K562 (cell line): ENCODE data around the gene GDF9. TPM values are rescaled to one million over a fixed set of nuclear protein-coding genes. Genes with fewer than 3 reads are reported as not detected.

ENCODE experiments used
- DPF2 ChIP-seq: fragments of 450-650 bp; IDR thresholded peaks from 2 replicates; pipeline ENCODE4 v1.6.1; 2016
- EP300 ChIP-seq: IDR thresholded peaks from 2 replicates; pipeline ENCODE4 v1.6.1; 2012; ENCODE audit warnings: low read length, improper control_type of control experiment
- FOXK2 ChIP-seq, 2 experiments: fragments of 450-650 bp; IDR thresholded peaks in 1 of 2; conservative IDR thresholded peaks in 1 of 2; 2 replicates each; pipeline ENCODE4 v1.6.1; 2016; ENCODE audit warnings: low read depth in 2 of 2, mild to moderate bottlenecking in 1 of 2
- TFE3 ChIP-seq: fragments of 450-650 bp; formaldehyde crosslinking; IDR thresholded peaks from 2 replicates; pipeline ENCODE4 v1.4.0; 2020; ENCODE audit warnings: mild to moderate bottlenecking, mixed read lengths
- ZNF408 ChIP-seq: fragments of 250-450 bp; sonication (Bioruptor Pico); IDR thresholded peaks from 2 replicates; pipeline ENCODE4 v1.4.0; 2020; ENCODE audit warnings: low read depth, mild to moderate bottlenecking, moderate library complexity
- ZNF444 ChIP-seq: fragments of 250-450 bp; sonication (Bioruptor Pico); IDR thresholded peaks from 2 replicates; pipeline ENCODE4 v1.4.0; 2020; ENCODE audit warnings: mild to moderate bottlenecking, moderate library complexity
- polyA plus RNA-seq, 8 experiments: library from polyadenylated mRNA; depleted of rRNA in 4 of 8; stranded (reverse) in 5 of 8; unstranded in 3 of 8; fragments of >200 nt; fragmentation: Nextera tagmentation in 2 of 8; fragmentation: Illumina TruSeq in 1 of 8; extraction: Ambion mirVana in 2 of 8; extraction: Trizol in 1 of 8; gene quantifications; 2 replicates each; pipeline versions ENCODE4 v1.2.1 to v1.2.3, GENCODE V29; 2011 to 2014; ENCODE audit warnings: inconsistent platforms in 1 of 8, missing spikeins in 1 of 8
- total RNA-seq, 7 experiments: library from RNA; depleted of rRNA in 6 of 7; stranded (reverse); fragments of >200 nt in 6 of 7; fragmentation: Illumina TruSeq in 2 of 7; extraction: Trizol in 2 of 7; gene quantifications; 2 replicates each; pipeline versions ENCODE4 v1.2.1 to v1.2.3, GENCODE V29; 2011 to 2021; ENCODE audit warnings: low replicate concordance in 1 of 7
- TF ChIP-seq, protein P1 (sequence below): sonication (generic); formaldehyde crosslinking; IDR thresholded peaks from 2 replicates; pipeline ENCODE4 v1.8.1; 2023; ENCODE audit warnings: mild to moderate bottlenecking, missing genetic modification reagents
- TF ChIP-seq, protein P2 (sequence below), 2 experiments: fragments of 450-650 bp in 1 of 2; IDR thresholded peaks; 2 replicates each; pipeline ENCODE4 v1.6.1; 2011 to 2017; ENCODE audit warnings: low read depth in 2 of 2, antibody characterized with exemption in 1 of 2, borderline replicate concordance in 1 of 2, low read length in 1 of 2, mild to moderate bottlenecking in 1 of 2, mixed read lengths in 1 of 2; ENCODE audit not compliant: control insufficient read depth in 1 of 2
- TF ChIP-seq, protein P3 (sequence below): fragments of 250-450 bp; sonication (Bioruptor Pico); IDR thresholded peaks from 2 replicates; pipeline ENCODE4 v1.5.0; 2020; ENCODE audit warnings: mild to moderate bottlenecking, borderline replicate concordance
- TF ChIP-seq, protein P4 (sequence below): fragments of 450-650 bp; IDR thresholded peaks from 2 replicates; pipeline ENCODE4 v1.6.1; 2018; ENCODE audit not compliant: partially characterized antibody

Gene GDF9
- total and polyA plus RNA-seq, 9 of the 15 experiments (the other 6 are each of a cell fraction or from before 2014, with no cell fraction given) = 0.10 to 0.70 (median 0.20) TPM; not detected in 1

DNA sequence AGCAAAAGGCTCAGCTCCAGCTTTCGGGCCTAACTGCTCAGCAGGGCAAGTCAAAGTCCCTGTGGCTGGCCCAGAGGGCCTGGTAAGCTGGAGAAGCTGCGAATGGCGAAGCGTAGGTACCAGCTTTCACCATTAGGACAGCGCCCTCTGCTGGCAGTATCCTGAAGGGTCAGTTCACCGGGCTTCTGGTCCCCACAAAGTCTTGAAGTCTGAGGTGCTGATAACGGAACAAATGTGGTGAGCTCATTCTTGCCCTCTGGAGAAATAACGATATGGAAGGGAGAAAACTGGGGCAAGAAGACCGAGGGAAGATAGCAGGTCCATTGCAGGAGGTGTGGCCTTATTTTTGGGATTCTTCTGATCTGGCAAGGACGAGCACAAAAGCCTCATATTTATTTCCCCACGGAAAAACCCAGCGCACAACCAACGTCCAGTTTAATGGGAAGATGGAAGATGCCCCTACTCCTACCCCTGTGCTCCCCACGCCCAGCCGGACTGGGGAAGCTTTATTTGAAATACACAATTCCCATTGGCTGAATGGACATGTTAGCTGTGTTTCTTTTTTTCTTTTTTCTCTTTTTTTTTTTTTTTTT is 46.0 kb downstream of the GDF9 start (continued):
- peak; percentile 34; the same call in 1 of the 2 replicates for TF ChIP-seq DPF2
- TF ChIP-seq, protein P1, sequence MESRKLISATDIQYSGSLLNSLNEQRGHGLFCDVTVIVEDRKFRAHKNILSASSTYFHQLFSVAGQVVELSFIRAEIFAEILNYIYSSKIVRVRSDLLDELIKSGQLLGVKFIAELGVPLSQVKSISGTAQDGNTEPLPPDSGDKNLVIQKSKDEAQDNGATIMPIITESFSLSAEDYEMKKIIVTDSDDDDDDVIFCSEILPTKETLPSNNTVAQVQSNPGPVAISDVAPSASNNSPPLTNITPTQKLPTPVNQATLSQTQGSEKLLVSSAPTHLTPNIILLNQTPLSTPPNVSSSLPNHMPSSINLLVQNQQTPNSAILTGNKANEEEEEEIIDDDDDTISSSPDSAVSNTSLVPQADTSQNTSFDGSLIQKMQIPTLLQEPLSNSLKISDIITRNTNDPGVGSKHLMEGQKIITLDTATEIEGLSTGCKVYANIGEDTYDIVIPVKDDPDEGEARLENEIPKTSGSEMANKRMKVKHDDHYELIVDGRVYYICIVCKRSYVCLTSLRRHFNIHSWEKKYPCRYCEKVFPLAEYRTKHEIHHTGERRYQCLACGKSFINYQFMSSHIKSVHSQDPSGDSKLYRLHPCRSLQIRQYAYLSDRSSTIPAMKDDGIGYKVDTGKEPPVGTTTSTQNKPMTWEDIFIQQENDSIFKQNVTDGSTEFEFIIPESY (CRISPR knock-in tag) = peak; percentile 71; the same call in 1 of the 2 replicates
- TF ChIP-seq, protein P2, sequence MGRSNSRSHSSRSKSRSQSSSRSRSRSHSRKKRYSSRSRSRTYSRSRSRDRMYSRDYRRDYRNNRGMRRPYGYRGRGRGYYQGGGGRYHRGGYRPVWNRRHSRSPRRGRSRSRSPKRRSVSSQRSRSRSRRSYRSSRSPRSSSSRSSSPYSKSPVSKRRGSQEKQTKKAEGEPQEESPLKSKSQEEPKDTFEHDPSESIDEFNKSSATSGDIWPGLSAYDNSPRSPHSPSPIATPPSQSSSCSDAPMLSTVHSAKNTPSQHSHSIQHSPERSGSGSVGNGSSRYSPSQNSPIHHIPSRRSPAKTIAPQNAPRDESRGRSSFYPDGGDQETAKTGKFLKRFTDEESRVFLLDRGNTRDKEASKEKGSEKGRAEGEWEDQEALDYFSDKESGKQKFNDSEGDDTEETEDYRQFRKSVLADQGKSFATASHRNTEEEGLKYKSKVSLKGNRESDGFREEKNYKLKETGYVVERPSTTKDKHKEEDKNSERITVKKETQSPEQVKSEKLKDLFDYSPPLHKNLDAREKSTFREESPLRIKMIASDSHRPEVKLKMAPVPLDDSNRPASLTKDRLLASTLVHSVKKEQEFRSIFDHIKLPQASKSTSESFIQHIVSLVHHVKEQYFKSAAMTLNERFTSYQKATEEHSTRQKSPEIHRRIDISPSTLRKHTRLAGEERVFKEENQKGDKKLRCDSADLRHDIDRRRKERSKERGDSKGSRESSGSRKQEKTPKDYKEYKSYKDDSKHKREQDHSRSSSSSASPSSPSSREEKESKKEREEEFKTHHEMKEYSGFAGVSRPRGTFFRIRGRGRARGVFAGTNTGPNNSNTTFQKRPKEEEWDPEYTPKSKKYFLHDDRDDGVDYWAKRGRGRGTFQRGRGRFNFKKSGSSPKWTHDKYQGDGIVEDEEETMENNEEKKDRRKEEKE (IDR thresholded peaks at IDR 0.05; ENCODE audit: borderline replicate concordance in 1 of 2, control insufficient read depth in 1 of 2, low read depth in 2 of 2, low read length in 1 of 2) = 0 out of 4 replicates have a peak, but pooled peaks of 1 of the 2 experiments have one; percentile 28
- TF ChIP-seq, protein P3, sequence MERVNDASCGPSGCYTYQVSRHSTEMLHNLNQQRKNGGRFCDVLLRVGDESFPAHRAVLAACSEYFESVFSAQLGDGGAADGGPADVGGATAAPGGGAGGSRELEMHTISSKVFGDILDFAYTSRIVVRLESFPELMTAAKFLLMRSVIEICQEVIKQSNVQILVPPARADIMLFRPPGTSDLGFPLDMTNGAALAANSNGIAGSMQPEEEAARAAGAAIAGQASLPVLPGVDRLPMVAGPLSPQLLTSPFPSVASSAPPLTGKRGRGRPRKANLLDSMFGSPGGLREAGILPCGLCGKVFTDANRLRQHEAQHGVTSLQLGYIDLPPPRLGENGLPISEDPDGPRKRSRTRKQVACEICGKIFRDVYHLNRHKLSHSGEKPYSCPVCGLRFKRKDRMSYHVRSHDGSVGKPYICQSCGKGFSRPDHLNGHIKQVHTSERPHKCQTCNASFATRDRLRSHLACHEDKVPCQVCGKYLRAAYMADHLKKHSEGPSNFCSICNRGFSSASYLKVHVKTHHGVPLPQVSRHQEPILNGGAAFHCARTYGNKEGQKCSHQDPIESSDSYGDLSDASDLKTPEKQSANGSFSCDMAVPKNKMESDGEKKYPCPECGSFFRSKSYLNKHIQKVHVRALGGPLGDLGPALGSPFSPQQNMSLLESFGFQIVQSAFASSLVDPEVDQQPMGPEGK = no peak
- no peak for TF ChIP-seq ZNF408 (CRISPR knock-in tag)
- no peak for TF ChIP-seq TFE3 (CRISPR knock-in tag)
- TF ChIP-seq ZNF444 (CRISPR knock-in tag) = no peak
- TF ChIP-seq FOXK2 (conservative IDR thresholded peaks at IDR 0.05 in 1 of 2, IDR thresholded peaks at IDR 0.05 in 1 of 2; ENCODE audit: low read depth in 2 of 2) = no peak
- TF ChIP-seq, protein P4, sequence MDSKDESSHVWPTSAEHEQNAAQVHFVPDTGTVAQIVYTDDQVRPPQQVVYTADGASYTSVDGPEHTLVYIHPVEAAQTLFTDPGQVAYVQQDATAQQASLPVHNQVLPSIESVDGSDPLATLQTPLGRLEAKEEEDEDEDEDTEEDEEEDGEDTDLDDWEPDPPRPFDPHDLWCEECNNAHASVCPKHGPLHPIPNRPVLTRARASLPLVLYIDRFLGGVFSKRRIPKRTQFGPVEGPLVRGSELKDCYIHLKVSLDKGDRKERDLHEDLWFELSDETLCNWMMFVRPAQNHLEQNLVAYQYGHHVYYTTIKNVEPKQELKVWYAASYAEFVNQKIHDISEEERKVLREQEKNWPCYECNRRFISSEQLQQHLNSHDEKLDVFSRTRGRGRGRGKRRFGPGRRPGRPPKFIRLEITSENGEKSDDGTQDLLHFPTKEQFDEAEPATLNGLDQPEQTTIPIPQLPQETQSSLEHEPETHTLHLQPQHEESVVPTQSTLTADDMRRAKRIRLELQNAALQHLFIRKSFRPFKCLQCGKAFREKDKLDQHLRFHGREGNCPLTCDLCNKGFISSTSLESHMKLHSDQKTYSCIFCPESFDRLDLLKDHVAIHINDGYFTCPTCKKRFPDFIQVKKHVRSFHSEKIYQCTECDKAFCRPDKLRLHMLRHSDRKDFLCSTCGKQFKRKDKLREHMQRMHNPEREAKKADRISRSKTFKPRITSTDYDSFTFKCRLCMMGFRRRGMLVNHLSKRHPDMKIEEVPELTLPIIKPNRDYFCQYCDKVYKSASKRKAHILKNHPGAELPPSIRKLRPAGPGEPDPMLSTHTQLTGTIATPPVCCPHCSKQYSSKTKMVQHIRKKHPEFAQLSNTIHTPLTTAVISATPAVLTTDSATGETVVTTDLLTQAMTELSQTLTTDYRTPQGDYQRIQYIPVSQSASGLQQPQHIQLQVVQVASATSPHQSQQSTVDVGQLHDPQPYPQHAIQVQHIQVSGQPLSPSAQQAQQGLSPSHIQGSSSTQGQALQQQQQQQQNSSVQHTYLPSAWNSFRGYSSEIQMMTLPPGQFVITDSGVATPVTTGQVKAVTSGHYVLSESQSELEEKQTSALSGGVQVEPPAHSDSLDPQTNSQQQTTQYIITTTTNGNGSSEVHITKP = peak; percentile 29
- TF ChIP-seq EP300 = peak; percentile 11; the same call in 1 of the 2 replicates
